Head of caudate nucleus (tissue), 42 donors: Measurements from ENCODE around the gene GCNT2.
"Not testable (repeated sequence)": the region's sequence is repeated elsewhere in the genome, so short reads cannot be mapped to it uniquely, and the experiment has no call there.

Experiments
- DNase-seq, 42 donors: peaks; one replicate each; pipeline versions ENCODE4 v3.0.0 to v3.0.0-alpha.2; 2020 to 2021; ENCODE audit warnings: mixed read lengths in 7 of 42
- intact Hi-C: fragments of 100-400 bp; cut with DNase I; formaldehyde crosslinking; loops from one replicate; pipeline ENCODE4 v1.15.0; 2022

GCNT2 gene

GRCh38 chr6:10510592-10511367 lies 10.4 kb upstream of the GCNT2 start:
- intact Hi-C loops: no loop called here
- peak in 41 of 42 donors; percentile 28 to 83 (median 61) for DNase-seq

DNA sequence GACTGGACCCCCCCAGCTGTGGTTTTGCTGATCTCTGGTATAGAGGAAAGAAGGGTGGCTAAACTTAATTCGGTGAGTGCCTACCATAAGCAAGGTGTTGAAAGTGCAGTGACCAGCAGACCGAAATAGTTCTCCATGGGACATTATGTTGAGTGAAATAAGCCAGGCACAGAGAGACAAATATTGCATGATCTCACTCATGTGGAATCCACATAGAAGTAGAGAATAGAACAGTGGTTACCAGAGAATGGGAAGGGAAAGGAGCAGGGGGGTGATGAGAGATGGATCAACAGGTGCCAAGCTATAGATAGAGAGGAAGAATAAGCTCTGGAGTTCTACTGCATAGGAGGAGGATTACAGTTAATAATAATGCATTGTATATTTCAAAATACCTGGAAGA lies 9.7 kb upstream of the GCNT2 start:
- DNase-seq: no peak
- intact Hi-C loops: no loop called here

DNA sequence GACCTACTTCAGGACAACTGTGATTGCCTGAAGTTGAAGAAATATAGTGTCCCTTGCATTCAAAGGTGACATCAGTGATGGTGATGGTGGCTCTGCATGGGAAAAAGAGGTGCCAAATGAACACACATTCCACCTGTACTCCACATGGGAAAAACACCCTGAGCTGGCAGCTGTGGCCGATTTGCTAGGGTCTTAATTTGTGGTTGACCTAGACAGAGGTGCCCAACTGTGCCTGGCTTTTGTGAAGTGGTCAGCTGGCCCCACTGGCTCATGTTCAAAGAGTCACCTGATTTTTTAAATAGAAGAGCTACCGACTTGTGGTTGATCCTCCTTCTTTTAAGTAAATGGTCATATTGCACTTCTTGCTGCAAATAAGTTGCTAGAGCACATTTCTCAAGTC lies 7.6 kb upstream of the GCNT2 start:
- intact Hi-C loops: no loop called here
- no peak for DNase-seq

- intact Hi-C loops: no loop called here
- DNase-seq: no peak
These were observed 6.9 kb upstream of the GCNT2 start for GRCh38 chr6:10514049-10514780.

- intact Hi-C loops: no loop called here
These were observed 4.2 kb upstream of the GCNT2 start for GRCh38 chr6:10516953-10517352.

GRCh38 chr6:10518557-10519407 lies 2.4 kb upstream of the GCNT2 start:
- intact Hi-C loops: no loop called here
- DNase-seq: no peak

More at GRCh38 chr6:10516953-10517352, 4.2 kb upstream of the GCNT2 start:
- no peak for DNase-seq

DNA sequence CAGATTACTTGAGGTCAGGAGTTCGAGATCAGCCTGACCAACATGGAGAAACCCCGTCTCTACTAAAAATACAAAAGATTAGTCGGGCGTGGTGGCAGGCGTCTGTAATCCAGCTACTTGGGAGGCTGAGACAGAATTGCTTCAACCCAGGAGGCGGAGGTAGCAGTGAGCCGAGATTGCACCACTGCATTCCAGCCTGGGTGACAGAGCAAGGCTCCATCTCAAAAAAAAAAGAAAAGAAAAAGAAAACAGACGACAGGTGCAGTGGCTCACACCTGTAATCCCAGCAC lies 1.8 kb upstream of the GCNT2 start:
- DNase-seq, intact Hi-C loops: not testable (repeated sequence)

- no peak for DNase-seq
- intact Hi-C loops: no loop called here
These were observed 683 bp upstream of the GCNT2 start for GRCh38 chr6:10520468-10520867.

DNA sequence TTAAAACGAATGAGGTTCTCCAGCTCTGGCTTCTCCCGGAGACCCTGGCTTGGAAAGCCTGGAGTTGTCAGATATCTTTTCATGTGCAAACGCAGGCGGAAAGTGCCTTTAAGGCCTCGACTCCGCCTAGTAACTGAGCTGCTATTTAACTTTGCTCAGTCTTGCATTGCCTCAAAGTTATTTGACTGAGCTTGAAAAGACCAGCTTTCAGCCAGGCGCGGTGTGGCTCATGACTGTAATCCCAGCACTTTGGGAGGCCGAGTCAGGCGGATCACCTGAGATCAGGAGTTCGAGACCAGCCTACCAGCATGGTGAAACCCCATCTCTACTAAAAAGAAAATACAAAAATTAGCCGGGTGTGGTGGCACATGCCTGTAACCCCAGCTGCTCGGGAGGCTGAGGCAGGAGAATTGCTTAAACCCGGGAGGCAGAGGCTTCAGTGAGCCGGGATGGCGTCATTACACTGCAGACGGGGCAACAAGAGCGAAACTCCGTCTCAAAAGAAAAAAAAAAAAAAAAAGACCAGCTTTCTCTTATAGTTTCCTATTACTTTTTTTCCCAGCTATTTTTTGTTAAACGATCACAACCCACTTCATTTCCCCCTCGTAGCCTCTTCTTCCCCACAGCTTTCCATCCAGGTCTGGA lies 1.9 kb downstream of the GCNT2 start:
- intact Hi-C loops: no loop called here
- no peak for DNase-seq

- intact Hi-C loops: no loop called here
- no peak for DNase-seq
These were observed 5.0 kb downstream of the GCNT2 start for GRCh38 chr6:10526156-10526555.

GRCh38 chr6:10528158-10528981 lies 7.2 kb downstream of the GCNT2 start:
- intact Hi-C loops: no loop called here
- no peak for DNase-seq

GRCh38 chr6:10529231-10529801 lies 8.2 kb downstream of the GCNT2 start:
- DNase-seq: no peak
- intact Hi-C loops: no loop called here

- intact Hi-C loops, DNase-seq: not testable (repeated sequence)
These were observed 8.8 kb downstream of the GCNT2 start for GRCh38 chr6:10529828-10530374.

- intact Hi-C loops: no loop called here
- no peak for DNase-seq
These were observed 10.4 kb downstream of the GCNT2 start for GRCh38 chr6:10531503-10531902.

GRCh38 chr6:10531942-10532341 lies 10.8 kb downstream of the GCNT2 start:
- intact Hi-C loops: no loop called here
- DNase-seq: no peak

DNA sequence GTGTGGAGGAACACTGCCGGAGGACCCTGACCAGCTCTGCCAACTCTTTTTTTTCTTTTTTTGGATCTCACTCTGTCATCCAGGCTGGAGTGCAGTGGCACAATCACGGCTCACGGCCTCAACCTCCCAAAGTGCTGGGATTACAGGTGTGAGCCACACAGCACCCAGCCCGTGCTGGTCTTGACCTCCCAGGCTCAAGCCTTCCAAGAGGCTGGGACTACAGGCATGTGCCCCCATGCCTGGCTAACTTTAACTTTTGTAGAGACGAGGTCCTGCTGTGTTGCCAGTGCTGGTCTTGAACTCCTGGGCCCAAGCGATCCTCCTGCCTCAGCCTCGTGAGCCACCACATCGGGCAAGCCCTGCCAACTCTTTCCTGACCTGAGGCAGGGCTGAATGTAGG lies 11.2 kb downstream of the GCNT2 start:
- intact Hi-C loops: no loop called here
- DNase-seq: no peak

GRCh38 chr6:10534419-10534762 lies 13.2 kb downstream of the GCNT2 start:
- intact Hi-C loops: no loop called here
- DNase-seq: no peak

DNA sequence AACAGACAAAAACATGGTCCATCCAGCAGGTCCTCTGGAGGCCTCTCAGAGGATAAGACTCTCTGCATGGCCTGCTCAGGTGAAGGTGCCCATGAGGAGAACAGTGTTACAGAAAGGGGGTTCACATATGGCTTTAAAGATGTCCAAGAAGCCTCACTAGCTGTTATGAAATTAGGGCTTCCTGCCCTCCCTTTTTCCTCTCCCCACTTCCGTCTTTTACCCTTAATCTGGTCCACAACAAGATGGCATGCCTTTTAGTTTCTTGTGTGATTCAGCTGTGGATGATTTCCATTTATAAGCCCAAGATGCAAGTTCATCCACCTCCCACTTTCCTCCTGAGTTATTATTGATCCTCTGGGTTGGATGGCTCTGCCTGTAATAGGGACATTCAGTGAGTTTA lies 14.0 kb downstream of the GCNT2 start:
- no peak for DNase-seq
- intact Hi-C loops: no loop called here
